Measurements from ENCODE around the gene HIPK3.
A peak's percentile ranks its signal among the peaks of the same experiment; 100 is the strongest.
"Not testable (repeated sequence)": the region's sequence is repeated elsewhere in the genome, so short reads cannot be mapped to it uniquely, and the experiment has no call there.

Gene HIPK3

DNA sequence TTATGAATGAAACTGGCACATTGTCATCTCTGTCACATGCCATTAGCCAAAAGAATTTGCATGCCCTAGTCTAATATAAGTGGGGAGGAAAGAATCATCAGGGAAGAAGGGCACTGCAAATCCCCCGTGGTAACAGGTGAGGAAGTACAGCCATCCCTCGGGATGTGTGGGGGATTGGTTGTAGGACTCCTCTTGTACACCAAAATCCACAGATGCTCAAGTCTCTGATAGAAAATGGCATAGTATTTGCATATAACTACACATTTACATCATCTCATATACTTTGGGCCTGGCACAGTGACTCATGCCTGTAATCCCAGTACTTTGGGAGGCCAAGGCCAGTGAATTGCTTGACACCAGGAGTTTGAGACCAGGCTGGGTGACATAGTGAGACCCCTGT is 109.7 kb downstream of the HIPK3 start:
- no peak for DNase-seq

DNA sequence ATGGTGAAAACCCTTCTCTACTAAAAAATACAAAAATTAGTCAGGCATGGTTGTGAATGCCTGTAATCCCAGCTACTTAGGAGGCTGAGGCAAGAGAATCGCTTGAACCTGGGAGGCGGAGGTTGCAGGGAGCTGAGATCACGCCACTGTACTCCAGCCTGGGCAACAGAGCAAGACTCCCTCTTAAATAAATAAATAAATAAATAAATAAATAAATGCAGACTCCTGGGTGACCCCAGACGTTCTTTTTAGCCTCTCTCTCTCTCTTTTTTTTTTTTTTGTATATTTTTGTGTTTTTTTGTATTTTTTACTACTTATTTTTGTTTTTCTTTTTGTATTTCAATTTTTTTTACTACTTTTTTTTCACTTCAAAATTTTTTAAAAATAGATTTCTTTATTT is 111.3 kb downstream of the HIPK3 start:
- DNase-seq = not testable (repeated sequence)

DNA sequence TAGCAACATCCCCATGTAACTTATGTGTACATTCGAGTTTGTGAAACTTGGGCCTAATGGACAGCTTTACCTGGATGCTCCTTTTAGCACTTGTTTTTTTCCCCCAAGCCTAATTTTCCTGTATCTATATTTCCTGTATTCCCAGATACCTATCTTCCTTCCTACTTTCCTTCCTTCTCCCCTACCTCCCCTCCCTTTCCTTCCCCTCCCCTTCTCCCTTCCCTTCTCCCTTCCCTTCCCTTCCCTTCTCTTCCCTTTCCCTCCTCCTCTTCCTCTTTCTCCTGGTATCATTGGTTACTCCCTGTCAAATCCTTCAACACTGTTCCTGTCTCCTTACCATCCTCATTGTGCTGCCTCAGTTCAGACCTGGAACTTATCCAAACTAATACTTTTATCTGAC is 111.8 kb downstream of the HIPK3 start:
- DNase-seq = no peak

DNA sequence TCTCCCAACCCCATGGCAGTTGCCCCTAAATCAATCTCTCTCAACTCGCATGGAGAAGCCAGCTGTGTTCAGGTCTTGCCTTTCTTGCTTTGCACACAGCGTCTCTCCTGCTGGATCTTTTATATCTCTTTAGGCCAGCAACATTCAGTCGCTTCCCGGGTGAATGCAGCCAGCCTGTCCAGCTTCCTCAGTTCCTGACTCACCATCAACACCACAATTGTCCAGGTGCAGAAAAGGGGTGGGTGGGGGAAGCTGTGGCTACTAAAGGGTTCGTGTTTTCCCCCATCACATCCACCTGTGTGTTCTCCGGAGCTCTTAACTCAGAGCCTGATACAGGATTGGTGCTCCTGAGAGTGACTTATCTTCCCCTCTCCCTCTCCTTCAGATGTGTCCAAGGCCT is 116.5 kb downstream of the HIPK3 start:
- DNase-seq = no peak

DNA sequence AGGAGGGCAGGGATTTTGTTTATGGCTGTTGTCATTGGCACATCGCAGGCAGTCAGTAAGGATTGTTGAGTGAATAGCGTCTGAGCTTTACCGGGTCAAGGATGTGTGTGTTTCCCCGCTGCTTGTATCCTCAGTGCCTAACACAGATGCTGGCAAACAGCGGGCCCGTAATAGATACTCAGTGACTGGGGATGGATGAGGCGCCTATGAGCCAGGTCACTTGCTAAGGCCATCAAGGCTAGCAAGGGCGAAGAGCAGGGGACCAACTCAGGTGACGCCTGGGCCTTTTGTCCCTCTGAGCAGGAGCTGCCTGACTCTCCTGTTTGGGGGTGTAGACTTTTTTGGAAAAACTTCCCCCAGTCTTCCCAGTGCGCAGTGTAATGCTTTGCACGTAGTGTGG is 118.1 kb downstream of the HIPK3 start:
- DNase-seq = no peak

DNA sequence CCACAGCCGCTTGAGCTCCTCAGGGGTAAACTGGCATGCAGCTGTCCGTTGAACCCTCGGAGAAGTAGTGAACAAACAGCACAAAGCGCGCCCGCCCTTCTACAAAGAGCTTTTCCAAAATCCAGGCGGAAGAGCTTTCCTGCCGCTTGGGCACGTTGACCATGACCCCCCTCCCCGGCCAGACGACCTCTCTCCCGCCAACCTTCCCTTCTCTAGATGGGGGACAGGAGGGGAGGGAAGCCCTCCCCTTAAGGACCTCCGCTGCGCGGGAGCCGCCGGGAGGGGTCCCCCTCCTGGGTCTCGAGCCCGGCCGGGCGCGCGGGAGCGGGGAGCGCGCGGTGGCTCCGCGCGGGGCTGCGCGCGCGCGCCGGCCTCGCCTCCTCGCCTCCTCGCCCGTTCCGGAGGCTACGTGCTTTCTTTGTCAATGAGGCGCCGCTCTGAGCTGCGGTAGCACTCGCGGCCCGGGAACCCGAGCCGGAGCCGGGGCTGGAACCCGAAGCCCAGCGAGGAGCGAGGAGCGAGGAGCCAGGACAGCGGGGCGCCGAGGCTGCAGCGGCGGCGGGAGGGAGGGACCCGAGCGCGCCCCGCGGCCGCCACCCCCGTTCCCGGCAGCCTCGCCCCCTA is 118.6 kb downstream of the HIPK3 start, which contains the start of gene KIAA1549L:
KIAA1549L (plus strand) TSS at position 421 of the 624 bp plus-strand sequence.
- no peak for DNase-seq

DNA sequence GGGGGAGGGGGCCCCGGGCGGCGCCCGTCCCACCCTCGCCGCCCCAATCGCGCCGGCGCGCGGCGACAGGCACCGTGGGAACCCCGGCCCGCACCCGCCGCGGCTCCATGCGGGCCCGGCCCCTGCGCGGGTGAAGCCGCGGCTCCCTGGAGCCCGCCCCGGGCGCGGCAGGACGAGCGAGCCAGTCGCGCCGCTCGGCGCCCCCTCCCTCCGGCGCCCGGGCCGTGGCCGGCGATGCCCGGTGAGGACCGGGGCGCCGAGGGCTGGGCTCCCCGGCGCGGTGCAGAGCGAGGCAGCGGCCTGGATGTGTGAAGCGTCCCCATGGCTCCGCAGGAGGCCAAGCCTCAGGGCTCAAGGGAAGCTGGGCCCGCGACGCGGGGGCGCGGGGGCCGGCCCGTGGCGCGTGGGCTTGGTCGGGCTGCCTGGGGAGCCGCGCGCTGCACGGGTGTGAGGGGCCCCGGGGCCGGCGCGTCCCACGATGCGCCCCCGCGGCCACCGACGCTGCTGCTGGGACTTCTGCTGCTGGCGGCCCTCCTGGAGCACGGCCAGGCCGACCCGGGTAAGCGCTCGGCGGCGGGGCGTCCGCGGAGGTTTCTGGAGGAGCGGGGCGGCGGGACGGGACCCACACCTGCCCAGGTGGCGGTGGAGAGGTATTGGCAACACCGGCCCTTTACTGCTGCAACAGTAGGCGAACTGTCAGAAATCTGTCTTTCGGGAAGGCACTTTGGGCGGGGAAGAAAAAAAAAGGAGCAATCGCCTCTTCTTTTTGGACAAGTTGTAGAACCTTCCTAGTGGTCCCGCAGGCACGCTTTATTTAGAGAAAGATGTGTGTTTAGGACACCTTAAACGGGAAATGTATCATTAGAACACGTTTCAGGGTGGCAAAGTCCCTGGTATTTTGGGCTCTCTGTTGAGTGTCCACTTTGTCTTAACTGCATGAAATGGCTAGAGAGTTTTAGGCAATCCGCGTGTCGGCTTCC is 119.4 kb downstream of the HIPK3 start:
- DNase-seq = no peak

DNA sequence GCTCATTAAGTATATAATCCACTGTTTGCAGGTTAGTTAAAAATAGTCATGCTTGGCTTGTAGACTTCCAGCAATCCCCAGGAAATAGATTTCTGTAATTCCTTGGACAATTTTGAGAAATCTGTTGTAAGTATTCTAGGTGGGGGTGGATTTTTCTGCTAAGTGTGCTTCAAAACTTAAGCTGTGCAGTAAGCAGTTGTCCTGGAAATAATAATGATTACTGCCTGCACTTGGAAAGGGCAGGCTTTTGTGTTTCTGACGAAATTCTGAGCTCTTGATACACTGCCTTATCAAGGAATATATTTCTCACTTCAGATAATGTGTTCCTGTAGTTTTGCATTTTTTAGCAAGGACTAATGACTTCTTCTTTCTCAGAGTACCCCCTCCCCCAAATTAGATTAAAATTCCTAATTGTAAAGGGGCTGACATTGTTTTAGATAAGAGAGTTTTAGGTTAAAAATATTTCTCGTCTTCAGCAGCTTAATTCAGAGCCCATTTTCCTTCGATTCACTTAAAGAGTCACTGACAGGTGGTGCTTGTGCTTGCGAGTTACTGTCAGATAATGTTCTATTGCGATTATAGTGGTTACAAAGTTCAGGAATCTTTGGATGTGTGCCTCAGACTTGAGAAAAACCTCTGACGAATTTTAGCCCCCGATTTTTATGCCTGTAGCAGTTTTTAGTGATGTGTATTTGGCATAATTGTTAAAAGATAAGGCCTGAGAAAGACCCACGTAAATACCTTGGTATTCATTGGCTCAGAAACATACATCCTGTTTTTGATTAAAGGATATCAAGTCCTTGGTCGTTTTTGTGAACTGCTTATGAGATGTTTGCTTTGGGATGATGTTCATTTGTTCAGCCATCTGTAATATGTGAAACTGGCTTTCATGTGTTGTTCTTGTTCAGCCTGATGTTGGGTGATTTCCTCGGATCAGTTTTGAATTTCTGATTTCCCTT is 120.5 kb downstream of the HIPK3 start:
- DNase-seq = no peak

DNA sequence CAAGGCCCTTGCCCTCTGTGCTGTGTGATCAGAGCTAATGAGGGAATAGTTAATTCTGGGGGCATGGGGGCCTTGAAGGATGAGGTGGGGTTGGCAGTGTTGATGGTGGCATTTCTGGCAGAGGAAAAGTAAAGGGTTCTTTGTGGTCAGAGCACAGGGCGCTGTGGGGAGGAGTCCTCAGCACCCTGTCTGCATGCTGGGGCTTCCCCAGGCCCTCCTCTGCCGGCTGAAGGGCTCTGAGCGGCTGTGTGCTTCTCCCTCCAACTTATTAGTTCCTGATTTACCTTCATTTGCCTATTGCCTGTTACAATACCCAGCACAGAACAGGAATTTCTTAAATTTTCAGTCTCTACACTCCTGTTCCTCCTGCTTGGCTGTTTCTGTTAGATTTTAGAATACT is 122.8 kb downstream of the HIPK3 start:
- no peak for DNase-seq

DNA sequence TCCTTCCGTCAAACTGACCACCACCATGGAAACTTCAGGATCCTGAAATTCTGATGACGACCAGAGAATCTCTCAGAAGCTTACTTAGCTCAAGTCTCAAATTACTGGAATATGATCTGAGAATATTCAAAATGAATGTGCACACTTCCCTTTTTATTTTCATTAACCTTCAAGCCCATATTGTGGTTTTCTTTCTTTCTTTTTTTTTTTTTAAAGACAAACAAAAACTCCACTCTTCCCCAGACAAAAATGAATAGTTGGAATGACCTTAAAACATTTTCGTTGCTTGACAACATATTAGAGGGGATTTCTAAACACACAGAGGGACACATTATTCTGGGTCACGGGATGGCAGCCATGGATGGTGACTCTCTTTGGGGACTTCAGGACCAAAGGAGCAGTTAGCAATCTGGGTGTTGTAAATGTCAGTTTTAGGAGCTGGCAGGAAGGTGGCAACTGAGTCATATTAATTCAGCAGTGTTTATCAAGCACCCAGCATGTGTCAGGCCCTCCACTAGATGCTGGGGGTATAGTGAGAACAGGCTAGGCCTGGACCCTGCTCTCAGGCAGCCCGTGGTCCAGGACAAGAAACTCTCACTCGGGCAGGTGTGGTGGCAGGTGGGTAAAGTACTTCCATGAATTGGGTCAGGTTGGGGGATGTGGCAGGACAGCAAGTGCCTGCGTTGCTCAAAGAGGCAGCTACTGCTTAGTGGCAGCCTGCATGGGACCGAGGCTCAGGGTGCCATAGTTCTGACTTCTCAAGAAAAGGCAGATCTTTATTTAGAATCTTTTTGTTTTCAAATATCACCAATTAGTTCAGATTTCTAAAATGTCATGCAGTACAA is 126.1 kb downstream of the HIPK3 start:
- no peak for DNase-seq

DNA sequence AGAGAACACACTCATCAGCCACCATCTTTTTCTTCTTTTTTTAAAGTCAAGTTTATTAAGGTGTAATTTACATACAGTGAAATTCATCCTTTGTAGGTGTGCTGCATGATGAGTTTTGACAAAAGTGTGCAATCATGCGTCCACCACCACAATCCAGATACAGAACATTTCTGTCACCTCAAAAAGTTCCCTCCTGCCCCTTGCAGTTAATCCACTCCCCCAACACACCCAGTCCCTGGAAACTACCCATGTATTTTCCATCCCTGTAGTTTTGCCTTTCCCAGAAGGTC is 126.7 kb downstream of the HIPK3 start:
- no peak for DNase-seq

DNA sequence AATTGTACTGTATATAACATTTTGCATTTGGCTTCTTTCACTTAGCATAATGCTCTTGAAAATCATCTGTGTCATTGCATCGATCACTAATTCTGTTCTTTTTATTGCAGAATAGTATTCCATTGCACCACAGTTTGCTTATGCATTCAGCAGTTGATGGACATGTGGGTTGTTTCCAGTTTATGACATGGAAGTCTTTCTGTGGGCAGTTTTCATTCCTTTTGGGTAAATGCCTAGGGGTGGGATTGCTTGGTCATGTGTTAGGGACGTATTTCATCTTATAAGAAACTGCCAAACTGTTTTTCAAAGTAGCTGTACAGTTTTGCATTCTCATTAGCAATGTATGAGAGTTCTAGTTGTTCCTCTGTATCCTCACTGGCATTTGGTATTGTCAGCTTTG is 127.0 kb downstream of the HIPK3 start:
- no peak for DNase-seq

DNA sequence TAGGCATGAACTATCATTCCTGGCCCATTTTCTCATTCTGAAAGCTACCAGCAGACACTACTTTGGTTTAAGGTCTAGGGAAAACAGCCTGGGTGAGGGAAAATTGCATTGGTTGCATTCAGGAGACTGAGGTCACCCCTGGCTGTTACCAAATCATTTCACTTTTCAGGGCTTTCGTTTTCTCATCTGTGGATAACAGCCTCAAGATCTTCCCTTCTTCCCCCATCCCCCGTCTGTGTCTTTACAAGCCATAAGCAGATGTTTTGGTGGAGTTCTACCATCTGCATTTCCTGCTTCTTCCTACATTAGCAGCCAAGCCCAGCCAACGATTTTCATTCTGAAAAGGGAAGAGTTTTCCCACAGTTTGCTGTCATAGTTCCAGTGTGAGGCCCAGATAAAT is 130.4 kb downstream of the HIPK3 start:
- DNase-seq = no peak

DNA sequence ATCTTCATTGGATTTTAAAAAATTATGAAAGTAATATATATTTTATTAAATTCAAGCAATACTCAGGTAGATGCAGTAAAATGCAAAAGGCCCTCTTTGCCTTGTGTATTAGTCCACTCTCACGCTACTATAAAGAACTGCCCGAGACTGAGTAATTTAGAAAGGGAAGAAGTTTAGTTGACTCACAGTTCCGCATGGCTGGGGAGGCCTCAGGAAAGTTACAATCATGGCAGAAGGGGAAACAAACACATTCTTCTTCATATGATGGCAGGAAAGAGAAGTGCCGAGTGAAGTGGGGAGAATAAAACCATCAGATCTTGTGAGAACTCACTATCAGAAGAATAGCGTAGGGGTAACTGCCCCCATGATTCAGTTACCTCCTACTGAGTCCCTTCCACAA is 130.8 kb downstream of the HIPK3 start:
- peak; percentile 31 for DNase-seq

DNA sequence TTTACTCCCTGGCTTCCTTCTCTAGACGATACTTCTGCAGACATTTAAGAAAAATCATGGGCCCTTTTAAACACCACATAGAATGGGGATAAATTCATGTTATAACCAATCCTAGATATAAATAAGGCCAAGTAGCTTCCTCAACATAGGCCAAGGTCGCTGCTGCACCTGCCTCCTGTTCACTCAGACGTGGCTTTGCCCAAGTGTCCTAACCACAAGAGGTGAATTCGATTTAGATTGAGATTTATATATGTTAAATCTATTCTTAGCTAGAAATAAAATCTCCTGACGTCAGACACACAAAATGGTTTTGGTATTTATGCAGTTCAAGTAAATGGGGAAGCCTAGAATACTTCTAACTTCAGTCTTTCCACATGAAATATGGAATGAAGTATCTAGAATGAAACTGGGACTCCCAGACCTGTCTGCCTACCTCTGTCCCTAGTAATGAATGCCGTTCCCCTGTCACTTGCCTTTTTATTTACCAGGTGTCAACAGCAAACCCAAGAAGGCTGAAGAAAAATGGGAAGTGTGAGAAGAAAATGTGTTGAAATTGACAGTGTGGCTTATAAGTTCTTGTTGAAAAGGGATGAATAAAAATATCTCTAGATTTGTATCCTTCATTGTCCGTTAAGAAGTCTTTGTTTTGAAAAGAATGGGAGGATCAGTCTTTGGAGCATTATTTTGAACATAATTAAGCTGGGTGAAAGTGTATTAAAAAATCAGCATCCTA is 131.8 kb downstream of the HIPK3 start:
- DNase-seq = no peak

DNA sequence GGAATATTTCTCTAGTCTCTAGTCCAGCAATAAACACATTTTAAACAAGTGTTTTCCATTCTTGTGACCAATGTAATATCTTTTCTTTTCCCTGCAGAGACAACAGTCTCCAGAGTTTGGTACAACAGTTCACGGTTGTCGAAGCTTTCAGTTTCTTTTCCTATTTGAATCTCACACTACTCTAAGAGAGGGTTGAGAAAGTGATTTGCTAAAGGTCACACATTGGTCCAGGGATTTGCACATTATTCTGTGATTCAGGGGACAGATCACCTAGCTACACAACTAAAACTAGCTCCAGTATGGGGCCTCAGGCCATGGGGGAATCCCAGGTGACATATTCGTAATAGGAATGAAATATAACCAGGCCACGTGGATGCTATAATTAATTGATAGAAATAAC is 132.5 kb downstream of the HIPK3 start:
- no peak for DNase-seq

DNA sequence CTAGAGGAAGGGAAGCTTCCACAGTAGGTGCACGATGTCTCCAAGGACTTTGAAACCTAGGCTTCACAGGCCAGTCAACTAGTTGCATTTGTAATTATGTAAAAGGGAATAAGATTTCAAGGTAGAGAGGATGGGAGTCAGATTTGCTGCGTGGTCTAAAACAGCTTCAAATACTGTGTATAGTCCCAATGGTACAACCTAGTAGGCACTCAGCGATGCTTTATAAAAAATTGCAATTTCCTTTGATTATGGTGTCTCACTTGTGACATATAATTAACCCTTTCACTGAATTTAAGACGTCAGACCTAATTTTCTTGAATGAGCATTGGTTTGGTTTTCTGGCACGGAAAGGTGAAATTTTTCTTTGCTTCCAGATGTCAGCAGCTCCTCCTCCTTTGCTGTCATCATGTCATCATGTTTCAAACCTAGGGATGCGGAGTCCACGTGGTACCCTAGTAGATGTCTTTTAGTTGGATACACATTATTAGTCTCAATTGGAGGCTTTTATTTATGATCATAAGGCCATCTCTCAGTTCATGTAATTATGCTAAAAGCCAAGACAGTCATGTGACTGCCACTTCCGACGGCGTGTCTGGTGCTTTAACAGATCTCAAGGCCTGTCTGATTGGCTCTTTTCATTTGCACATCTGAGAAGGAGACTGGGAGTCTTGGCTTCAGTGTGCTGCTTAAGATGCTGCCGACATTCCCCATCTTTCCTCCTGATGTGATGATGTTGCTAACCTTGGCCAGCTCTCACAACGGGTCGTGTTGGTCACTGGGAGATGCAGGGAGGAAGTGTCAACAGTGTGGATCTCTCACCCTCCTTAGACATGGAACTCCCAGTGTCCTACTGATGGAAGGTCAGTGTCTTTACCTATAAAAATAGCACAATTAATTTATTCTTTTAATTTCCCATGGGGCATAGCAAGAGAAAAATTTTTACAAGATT is 134.0 kb downstream of the HIPK3 start:
- DNase-seq = no peak

DNA sequence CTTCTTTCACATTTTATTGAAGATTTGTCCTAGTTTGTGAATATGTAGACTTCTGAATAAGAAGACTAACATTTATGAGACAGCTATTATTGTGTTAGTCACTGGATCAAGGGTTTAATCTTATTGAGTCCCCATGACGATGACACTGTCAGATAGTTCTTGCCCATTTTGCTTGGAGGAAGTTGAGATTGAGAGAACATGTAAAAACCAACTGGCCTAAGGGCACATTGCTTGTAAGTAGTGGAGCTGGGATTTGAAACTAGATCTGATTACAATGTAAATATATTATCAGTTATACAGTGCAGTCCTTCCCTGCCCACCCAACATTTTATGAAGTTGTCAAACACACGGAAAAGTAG is 134.7 kb downstream of the HIPK3 start:
- DNase-seq = no peak

DNA sequence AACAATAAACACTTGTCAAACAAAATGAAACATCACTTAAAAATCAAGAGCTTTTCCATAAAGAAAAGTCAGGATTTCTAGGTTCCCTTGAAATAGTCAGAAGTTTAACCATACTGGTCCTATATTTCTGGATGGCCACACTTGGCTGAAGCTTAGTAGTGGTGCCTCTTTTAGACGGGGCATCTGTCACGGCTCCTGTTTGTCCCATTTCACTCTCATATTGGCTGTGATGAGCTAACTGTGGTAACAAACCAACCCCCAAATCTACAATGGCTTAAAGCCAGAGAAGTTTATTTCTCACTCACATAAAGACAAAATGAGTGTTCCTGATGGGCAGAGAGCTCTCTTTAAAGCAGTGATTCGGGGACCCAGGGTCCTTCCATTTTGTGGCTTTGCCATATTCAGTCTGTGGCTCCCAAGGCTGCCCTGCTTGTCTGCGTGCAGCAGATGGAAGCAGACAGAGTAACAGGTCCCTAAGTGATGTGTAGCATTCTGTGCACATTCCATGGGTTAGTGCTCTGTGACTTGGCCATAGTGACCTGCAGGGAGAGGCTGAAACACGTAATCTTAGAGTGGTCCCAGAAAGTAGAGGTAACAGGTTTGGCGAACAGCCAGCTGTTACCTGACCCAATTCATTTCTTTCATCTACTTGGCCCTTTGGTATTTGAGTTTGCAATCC is 137.4 kb downstream of the HIPK3 start:
- DNase-seq = no peak

DNA sequence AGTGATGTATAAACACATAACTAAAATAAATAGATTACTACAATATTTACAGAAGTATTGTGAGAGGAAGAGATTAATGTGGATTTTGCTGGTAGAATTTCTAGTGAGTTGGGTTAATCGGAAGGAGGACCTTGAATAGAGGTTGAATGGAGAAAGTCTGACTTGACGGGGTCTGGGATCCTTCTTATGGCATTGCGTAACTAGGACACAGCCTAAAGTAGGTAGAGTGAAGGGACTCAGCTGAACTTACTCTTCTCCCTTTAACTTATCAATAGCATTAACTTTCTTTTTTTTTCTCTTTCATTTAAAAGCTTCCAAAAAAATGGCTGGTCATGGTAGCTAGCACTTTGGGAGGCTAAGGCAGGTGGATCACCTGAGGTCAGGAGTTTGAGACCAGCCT is 139.2 kb downstream of the HIPK3 start:
- DNase-seq = no peak

Data from kidney glomerular epithelial cell (primary cell).